Measurements from ENCODE around the gene PLCB2. TPM values are rescaled to one million over a fixed set of nuclear protein-coding genes. Genes with fewer than 3 reads are reported as not detected.

The PLCB2 gene
- total RNA-seq, 2 donors from 2014 or later: 4.4 to 5.3 TPM

GRCh38 chr15:40287505-40287904 is 20.2 kb downstream of the PLCB2 start:
- Mint-ChIP-seq H3K4me1 (peaks cover 2% of the 10 kb centered on the region), H3K27ac (no peak overlapping the region), H3K36me3 (ENCODE audit: low read depth) (no peaks in the 10 kb centered on the region), H3K9me3 (no peaks in the 10 kb centered on the region), H3K4me3 (no peak overlapping the region), H3K27me3 (ENCODE audit: insufficient read depth) (peaks cover 90% of the 10 kb centered on the region)
- Histone ChIP-seq H3K4me3 (ENCODE audit: low read length) (no peak overlapping the region), H3K9me3 (ENCODE audit: control insufficient read depth, low read length) (no peaks in the 10 kb centered on the region), H3K4me1 (ENCODE audit: control insufficient read depth, insufficient read depth, low read length) (no peaks in the 10 kb centered on the region), H3K9ac (ENCODE audit: extremely low read depth, low read length, poor library complexity, severe bottlenecking) (no peak overlapping the region), H3K36me3 (ENCODE audit: control insufficient read depth, insufficient read depth, low read length) (no peaks in the 10 kb centered on the region), H3K27ac (ENCODE audit: low read depth, low read length) (no peak overlapping the region), H3K27me3 (ENCODE audit: control insufficient read depth, insufficient read depth, low read length, poor library complexity, severe bottlenecking) (peaks cover 100% of the 10 kb centered on the region)
- TF ChIP-seq, protein P1, sequence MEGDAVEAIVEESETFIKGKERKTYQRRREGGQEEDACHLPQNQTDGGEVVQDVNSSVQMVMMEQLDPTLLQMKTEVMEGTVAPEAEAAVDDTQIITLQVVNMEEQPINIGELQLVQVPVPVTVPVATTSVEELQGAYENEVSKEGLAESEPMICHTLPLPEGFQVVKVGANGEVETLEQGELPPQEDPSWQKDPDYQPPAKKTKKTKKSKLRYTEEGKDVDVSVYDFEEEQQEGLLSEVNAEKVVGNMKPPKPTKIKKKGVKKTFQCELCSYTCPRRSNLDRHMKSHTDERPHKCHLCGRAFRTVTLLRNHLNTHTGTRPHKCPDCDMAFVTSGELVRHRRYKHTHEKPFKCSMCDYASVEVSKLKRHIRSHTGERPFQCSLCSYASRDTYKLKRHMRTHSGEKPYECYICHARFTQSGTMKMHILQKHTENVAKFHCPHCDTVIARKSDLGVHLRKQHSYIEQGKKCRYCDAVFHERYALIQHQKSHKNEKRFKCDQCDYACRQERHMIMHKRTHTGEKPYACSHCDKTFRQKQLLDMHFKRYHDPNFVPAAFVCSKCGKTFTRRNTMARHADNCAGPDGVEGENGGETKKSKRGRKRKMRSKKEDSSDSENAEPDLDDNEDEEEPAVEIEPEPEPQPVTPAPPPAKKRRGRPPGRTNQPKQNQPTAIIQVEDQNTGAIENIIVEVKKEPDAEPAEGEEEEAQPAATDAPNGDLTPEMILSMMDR (conservative IDR thresholded peaks at IDR 0.05): no peak
- no peak for DNase-seq
- WGBS, 2 experiments (ENCODE audit: insufficient coverage in 1 of 2, insufficient read length in 1 of 2): 83 to 95% methylated on average over 2 to 3 of the region's 3 CpGs

GRCh38 chr15:40286794-40287193 is 20.9 kb downstream of the PLCB2 start:
- 71 to 83% methylated on average over 1 to 7 of the region's 7 CpGs for WGBS, 2 experiments (ENCODE audit: insufficient coverage in 1 of 2, insufficient read length in 1 of 2)
- H3K27me3 Mint-ChIP-seq (ENCODE audit: insufficient read depth): peaks cover 88% of the 10 kb centered on the region

GRCh38 chr15:40286061-40286532 is 21.6 kb downstream of the PLCB2 start:
- H3K27me3 ChIP-seq (ENCODE audit: control insufficient read depth, insufficient read depth, low read length, poor library complexity, severe bottlenecking): peaks cover 100% of the 10 kb centered on the region
- H3K9ac ChIP-seq (ENCODE audit: extremely low read depth, low read length, poor library complexity, severe bottlenecking): no peak overlapping the region
- Mint-ChIP-seq H3K27ac (no peak overlapping the region), H3K4me3 (no peak overlapping the region), H3K4me1 (peaks cover 3% of the 10 kb centered on the region), H3K9me3 (no peaks in the 10 kb centered on the region), H3K27me3 (ENCODE audit: insufficient read depth) (peaks cover 88% of the 10 kb centered on the region), H3K36me3 (ENCODE audit: low read depth) (no peaks in the 10 kb centered on the region)
- no peak overlapping the region for H3K27ac ChIP-seq (ENCODE audit: low read depth, low read length)
- no peaks in the 10 kb centered on the region for H3K4me1 ChIP-seq (ENCODE audit: control insufficient read depth, insufficient read depth, low read length)
- 50 to 62% methylated on average over 3 to 7 of the region's 7 CpGs for whole genome bisulfite sequencing, 2 experiments (ENCODE audit: insufficient coverage in 1 of 2, insufficient read length in 1 of 2)
- H3K36me3 ChIP-seq (ENCODE audit: control insufficient read depth, insufficient read depth, low read length): no peaks in the 10 kb centered on the region
- H3K4me3 ChIP-seq (ENCODE audit: low read length): no peak overlapping the region
- no peaks in the 10 kb centered on the region for H3K9me3 ChIP-seq (ENCODE audit: control insufficient read depth, low read length)
- TF ChIP-seq, protein P1 (conservative IDR thresholded peaks at IDR 0.05): no peak
- DNase-seq: no peak

More at GRCh38 chr15:40286794-40287193, 20.9 kb downstream of the PLCB2 start:
- Histone ChIP-seq H3K36me3 (ENCODE audit: control insufficient read depth, insufficient read depth, low read length) (no peaks in the 10 kb centered on the region), H3K27me3 (ENCODE audit: control insufficient read depth, insufficient read depth, low read length, poor library complexity, severe bottlenecking) (peaks cover 100% of the 10 kb centered on the region), H3K4me1 (ENCODE audit: control insufficient read depth, insufficient read depth, low read length) (no peaks in the 10 kb centered on the region), H3K4me3 (ENCODE audit: low read length) (no peak overlapping the region), H3K9me3 (ENCODE audit: control insufficient read depth, low read length) (no peaks in the 10 kb centered on the region), H3K9ac (ENCODE audit: extremely low read depth, low read length, poor library complexity, severe bottlenecking) (no peak overlapping the region), H3K27ac (ENCODE audit: low read depth, low read length) (no peak overlapping the region)
- Mint-ChIP-seq H3K36me3 (ENCODE audit: low read depth) (no peaks in the 10 kb centered on the region), H3K4me3 (no peak overlapping the region), H3K9me3 (no peaks in the 10 kb centered on the region), H3K27ac (no peak overlapping the region), H3K4me1 (peaks cover 2% of the 10 kb centered on the region)
- TF ChIP-seq, protein P1 (conservative IDR thresholded peaks at IDR 0.05): no peak
- no peak for DNase-seq
